COR-L47 (cell line): ENCODE results near the gene BMAL2.
A peak's percentile ranks its signal among the peaks of the same experiment; 100 is the strongest.

Experiments used
- DNase-seq: peaks from one replicate; lab custom pipeline; 2025; lab: John Stamatoyannopoulos, UW

The BMAL2 gene

GRCh38 chr12:27332714-27333402 lies at the start of gene BMAL2:
BMAL2 (plus strand) TSS chr12:27332836; CDS start chr12:27333073, 237 bp downstream.
- DNase-seq: peak; percentile 36

GRCh38 chr12:27284021-27284420 lies 48.6 kb upstream of the BMAL2 start:
- DNase-seq: no peak

GRCh38 chr12:27284751-27285150 lies 47.9 kb upstream of the BMAL2 start:
- DNase-seq: no peak

GRCh38 chr12:27285403-27285802 lies 47.2 kb upstream of the BMAL2 start:
- DNase-seq: no peak

GRCh38 chr12:27289414-27289813 lies 43.2 kb upstream of the BMAL2 start:
- no peak for DNase-seq

GRCh38 chr12:27290501-27291168 lies 42.0 kb upstream of the BMAL2 start:
- DNase-seq: no peak

GRCh38 chr12:27291862-27292261 lies 40.8 kb upstream of the BMAL2 start:
- no peak for DNase-seq

- no peak for DNase-seq
These were observed 39.9 kb upstream of the BMAL2 start for GRCh38 chr12:27292718-27293117.

GRCh38 chr12:27293463-27293862 lies 39.2 kb upstream of the BMAL2 start:
- DNase-seq: no peak

- no peak for DNase-seq
These were observed 36.0 kb upstream of the BMAL2 start for GRCh38 chr12:27296674-27297073.

- no peak for DNase-seq
These were observed 35.1 kb upstream of the BMAL2 start for GRCh38 chr12:27297566-27297965.

GRCh38 chr12:27299102-27299501 lies 33.5 kb upstream of the BMAL2 start:
- no peak for DNase-seq

GRCh38 chr12:27300226-27300625 lies 32.4 kb upstream of the BMAL2 start:
- no peak for DNase-seq

GRCh38 chr12:27303139-27304111 lies 29.2 kb upstream of the BMAL2 start:
- DNase-seq: no peak

- DNase-seq: no peak
These were observed 27.8 kb upstream of the BMAL2 start for GRCh38 chr12:27304856-27305255.

GRCh38 chr12:27305673-27306456 lies 26.8 kb upstream of the BMAL2 start:
- DNase-seq: no peak

GRCh38 chr12:27309293-27309994 lies 23.2 kb upstream of the BMAL2 start:
- DNase-seq: no peak

GRCh38 chr12:27309995-27310315 lies 22.7 kb upstream of the BMAL2 start:
- no peak for DNase-seq

GRCh38 chr12:27316947-27317346 lies 15.7 kb upstream of the BMAL2 start:
- no peak for DNase-seq

GRCh38 chr12:27319409-27319808 lies 13.2 kb upstream of the BMAL2 start:
- DNase-seq: no peak

GRCh38 chr12:27319848-27320247 lies 12.8 kb upstream of the BMAL2 start:
- DNase-seq: no peak
